GM10847 (cell line): ENCODE measurements around the gene GAL.

ENCODE experiments used
- POLR2A ChIP-seq: IDR thresholded peaks from 2 replicates; pipeline ENCODE4 v1.6.1; 2011; ENCODE audit not compliant: insufficient read length; ENCODE audit errors: extremely low read depth

The GAL gene

DNA sequence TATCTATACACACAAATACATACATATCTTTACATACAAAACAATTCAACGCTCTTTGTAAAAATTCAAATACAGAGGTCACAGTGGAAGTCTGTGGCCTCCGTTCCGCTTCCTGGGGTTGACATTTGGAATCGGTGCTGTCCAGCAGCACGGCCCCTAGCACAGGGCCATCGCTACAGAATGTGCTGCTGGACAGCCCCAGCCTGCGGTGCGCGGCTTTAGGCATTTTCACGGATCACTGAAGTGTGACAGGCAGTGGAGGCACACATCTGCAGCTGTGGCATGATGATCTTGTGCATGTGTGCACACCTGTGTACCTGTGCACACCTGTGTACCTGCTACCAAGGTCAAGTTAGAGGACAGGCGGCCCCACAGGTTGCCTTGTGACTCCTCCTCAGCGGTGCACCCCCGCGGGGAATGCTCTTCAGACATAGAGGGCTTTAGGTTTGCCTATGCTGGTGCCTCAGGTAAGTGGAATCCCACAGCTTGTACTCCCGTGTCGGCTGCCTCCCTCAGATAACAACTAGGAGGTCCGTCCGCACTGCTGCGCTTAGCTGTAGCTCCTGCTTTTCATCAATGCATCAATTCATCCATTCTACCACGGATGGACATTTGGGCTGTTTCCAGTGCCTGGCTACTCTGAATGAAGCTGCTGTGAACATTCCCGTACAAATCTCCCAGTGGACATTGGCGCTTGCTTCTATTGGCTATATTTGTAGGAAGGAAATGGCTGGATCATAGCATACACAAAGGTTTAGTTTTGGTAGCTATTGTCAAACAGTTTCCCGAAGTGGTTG lies 29.9 kb downstream of the GAL start:
- TF ChIP-seq POLR2A = no peak

DNA sequence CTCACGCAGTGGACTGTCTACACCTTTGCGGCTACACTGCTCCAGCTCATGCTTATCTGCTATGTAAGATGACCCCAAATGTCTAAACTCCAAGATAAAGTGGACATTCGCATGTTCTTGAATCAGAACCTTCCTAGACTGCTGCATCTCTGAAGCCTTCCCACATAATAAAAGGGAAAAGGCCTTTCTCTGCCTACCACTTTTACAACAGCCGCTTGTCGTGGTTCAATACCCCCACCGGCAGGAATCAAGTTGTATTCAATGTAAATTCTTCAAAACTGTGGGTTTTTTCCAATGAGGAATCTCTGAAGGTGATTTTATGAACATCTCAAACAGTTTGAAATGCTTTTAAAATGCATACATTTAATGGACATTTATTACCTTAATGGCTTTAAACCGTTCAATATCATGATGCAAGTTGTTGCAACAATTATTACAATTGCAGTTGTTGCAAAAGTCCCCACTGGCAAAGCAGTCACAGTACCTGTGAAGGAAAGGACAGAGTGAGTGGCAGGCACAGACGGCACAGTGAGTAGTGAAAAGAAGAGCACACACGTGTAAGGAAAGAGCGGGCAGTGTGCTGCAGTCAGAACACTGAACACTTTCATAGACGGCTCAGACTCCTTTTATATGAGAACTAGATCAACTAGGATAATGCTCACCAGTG lies 31.2 kb downstream of the GAL start:
- no peak for TF ChIP-seq POLR2A

DNA sequence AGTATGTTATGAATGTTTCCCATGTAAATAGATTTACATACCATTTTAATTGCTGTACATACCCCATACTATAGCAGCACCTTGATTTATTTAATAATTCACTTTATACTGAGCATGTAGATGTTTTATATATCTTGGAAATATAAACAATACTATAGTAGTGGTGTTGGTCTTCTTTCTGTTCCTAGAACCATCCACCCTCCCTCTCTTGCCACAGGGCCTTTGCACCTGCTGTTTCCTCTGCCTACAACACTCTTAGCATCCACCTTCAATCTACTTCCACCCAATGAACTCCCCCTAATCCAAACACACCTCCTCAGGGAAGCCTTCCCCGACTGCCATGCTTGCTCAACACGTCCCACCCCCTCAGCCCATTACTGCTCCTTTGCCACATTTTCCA lies 36.7 kb downstream of the GAL start:
- TF ChIP-seq POLR2A = no peak

DNA sequence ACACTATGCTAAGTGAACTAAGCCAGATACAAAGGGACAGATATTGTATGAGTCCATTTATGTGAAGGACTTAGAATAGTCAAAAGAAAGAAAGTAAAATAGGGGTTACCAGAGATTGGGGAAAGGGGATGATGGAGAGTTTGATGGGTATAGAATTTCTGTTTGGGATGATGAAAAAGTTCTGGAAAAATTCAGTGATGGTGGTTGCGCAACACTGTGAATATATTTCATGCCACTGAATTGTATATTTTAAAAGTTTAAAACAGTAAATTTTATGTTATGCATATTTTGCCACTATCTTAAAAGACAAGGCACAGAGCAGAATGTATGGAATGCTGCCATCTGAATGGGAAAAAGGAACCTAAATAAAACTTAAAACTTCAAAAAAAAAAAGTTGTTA lies 37.8 kb downstream of the GAL start:
- TF ChIP-seq POLR2A = no peak

DNA sequence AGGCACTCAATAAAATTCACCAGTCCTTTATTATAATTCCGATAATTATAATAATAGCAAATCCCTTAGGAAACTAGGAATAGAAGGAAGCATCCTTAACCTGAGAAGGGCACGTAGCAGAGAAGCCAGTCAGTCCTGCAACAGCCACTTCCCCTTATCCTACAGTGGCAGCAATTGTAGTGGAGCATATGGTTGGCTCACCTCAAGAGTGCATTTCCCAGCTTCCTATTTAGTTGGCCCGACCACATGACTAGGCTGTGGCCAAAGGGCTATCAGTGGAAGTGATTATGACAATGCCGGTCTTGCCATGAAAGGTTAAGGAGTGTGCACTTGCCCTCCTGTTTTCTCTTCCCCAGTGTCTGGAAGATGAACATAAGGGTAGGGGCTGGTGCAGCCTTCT lies 39.9 kb downstream of the GAL start:
- no peak for TF ChIP-seq POLR2A

DNA sequence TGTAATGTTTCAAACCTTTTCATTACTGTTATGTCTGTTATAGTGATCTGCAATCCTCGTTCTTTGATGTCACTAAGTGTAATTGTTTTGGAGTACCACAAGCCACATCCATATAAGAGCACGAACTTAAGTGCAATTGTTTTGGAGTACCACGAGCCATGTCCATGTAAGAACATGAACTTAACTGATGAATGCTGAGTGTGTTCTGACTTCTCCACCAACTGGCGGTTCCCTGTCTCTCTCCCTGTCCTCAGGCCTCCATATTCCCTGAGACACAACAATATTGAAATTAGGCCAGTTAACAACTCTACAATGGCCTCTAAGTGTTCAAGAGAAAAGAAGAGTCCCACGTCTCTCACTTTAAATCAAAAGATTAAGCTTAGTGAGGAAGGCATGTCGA lies 43.4 kb downstream of the GAL start:
- TF ChIP-seq POLR2A = no peak

DNA sequence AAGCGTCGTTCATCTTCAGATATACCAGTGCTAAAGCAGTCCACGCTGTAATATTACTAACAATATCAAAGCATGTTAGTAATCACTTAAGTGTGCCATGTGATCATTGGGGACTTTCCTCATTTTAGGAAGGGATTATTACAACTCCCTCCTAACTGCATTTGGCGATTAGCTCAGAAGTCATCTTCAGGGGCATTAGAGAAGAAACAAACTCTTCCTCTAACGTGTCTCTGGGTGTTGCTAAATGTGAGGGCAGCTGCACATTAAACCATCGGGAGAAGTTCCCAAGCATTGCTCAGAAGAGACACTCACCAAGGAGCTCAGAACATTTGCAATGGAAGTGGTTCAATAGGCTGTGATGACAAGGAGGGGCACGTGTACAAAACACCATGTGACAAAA lies 49.8 kb downstream of the GAL start:
- no peak for TF ChIP-seq POLR2A

DNA sequence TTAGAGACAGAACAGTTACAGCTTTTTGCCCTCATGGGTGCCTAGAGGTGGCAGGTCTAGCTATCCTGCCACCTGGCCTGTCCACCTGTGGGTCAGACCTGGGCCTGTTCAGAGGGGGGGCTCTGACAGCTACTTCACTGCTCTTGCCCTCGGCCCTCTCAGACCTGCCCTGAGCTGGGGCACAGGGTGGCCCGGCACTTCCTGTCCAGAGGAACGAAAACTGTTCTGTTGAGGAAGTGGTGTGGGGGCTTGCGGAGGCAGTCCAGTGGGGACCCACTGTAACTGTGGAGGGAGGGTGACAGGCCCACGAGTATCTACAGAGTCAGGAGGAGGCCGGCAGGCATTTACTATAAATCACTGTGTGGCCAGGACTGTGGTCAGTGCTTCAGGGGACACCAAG lies 50.8 kb downstream of the GAL start:
- no peak for TF ChIP-seq POLR2A

DNA sequence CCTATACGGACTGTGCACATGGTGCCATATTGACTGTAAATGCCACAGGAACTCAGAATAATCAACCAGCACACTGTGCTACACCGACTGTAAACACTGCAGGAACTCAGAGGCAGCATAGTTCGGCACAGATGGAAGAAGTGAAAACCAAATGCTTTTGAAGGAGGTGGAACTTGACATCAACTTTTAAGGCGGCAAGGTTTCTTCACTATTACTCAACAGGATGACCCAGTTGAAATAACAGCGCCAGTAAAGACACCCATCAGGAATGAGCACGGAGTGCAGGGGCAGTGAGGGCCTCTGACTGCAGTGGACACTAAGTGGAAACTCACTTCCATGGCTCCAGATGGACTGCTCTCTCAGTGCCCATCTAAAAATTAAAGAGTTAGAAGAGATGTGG lies 51.3 kb downstream of the GAL start:
- no peak for TF ChIP-seq POLR2A
